H7 (cell line): ENCODE results near the gene TNIP3. TPM values are rescaled to one million over a fixed set of nuclear protein-coding genes. Genes with fewer than 3 reads are reported as not detected.

ENCODE experiments used
- DNase-seq: peaks from one replicate; pipeline ENCODE4 v3.0.0; 2012
- H3K27me3 ChIP-seq: 2 replicates; pipeline ENCODE4 v1.6.0; 2011; ENCODE audit warnings: mild to moderate bottlenecking, low read length; ENCODE audit not compliant: control insufficient read depth, insufficient read depth
- H3K36me3 ChIP-seq: replicated peaks from 2 replicates; pipeline ENCODE4 v1.5.1; 2011; ENCODE audit warnings: low read length; ENCODE audit not compliant: control insufficient read depth, insufficient read depth
- H3K4me3 ChIP-seq: 2 replicates; pipeline ENCODE4 v1.5.1; 2011; ENCODE audit warnings: low read depth, mild to moderate bottlenecking, control low read depth, low read length, moderate library complexity; ENCODE audit not compliant: insufficient read depth
- total RNA-seq: library from RNA; depleted of rRNA; stranded (reverse); fragments of >200 nt; shearing (Covaris generic); gene quantifications from 2 replicates; pipeline ENCODE4 v1.2.3, GENCODE V29; 2014

TNIP3 gene
- total RNA-seq, 1 experiment from 2014 or later, result not detected

DNA sequence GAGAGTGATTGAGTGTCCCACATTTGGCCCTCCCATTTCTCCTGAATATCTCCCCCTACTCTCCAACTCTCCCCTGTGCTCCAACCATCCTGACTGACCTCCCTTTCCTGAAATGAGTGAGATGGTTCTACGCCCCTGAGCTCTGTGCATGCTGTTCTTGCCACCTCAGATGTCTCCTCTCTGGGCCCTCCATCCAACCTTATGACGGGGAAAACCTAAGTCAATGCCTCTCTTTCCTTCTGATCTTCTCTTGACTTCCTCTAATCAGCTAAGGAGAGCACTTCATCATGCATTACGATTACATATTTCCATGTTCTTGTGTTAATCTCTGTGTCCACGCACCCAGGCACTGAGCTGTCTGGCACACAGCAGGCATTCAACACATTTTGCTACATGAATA lies 1.1 kb upstream of the TNIP3 start:
- H3K4me3 ChIP-seq, result no peak overlapping the region
- no peak for DNase-seq
- no peaks in the 10 kb centered on the region for H3K27me3 ChIP-seq
- H3K36me3 ChIP-seq, result no peaks in the 10 kb centered on the region

DNA sequence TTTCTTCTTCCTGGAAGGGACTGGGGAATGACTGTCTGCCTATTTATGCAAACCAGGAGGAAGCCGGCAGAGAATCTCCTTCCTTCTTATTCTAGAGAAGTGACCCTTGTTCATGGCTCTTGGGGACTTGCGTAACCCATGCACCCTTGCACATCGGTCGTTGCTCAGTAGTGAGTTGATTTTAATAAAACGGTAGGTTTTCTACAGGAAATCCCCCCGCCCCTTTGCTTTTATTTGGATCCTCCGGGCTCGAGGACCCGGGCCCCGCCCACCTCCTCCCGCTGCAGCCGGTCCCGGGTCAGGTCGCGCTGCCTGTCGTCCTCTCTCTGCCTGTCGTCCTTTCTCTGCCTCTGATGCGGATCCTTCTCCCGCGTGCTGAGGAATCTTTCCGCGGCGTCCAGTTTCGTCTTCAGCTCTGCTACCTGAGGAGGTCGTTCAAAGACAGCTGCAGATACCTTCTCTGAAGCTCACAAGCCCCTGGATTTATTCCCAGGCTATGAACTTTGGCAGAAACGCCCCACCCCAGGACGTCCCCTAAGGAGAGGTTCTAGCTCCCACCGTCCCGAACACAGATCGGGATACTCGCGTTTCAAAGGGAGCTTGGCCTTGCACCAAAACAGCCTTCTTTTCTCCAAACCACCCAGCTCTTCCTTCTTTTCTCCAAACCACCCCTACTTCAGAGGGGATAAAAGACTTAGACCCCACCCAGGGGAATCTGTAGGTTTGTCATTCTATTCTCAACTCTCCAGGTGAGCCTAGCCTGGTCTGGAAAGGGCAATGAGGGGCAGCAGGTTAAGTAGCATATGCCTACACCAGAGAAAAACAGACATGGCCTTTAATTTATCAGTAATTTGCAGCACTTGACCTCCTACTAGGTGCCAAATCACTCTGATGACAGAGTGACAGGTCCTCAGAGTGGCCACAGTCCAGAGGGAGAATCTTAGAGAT lies 7.0 kb downstream of the TNIP3 start:
- peak; percentile 61 for DNase-seq
- Histone ChIP-seq H3K27me3 (peaks cover 3% of the 10 kb centered on the region), H3K4me3 (peak overlapping the region; percentile 43), H3K36me3 (no peaks in the 10 kb centered on the region)

DNA sequence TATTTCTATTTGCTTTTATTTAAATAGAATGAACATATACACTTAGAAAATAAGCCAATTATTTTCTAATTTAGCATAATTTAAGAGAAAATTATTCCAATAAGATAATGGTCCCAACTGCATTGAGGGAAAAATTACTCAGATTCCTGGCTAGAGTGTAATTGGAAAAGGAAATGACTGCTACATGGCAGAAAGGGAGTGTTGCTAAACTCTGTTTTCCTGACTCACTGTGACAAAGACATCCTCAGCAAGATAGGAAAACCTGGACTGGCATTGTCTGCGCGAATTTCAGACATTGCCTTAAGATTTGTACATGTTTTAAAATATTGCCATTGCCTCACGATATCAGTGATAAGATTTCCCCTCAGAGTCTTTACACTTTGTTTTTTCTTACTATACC lies 8.2 kb downstream of the TNIP3 start:
- DNase-seq, result no peak
- Histone ChIP-seq H3K27me3 (peaks cover 3% of the 10 kb centered on the region), H3K36me3 (no peaks in the 10 kb centered on the region), H3K4me3 (no peak overlapping the region)

DNA sequence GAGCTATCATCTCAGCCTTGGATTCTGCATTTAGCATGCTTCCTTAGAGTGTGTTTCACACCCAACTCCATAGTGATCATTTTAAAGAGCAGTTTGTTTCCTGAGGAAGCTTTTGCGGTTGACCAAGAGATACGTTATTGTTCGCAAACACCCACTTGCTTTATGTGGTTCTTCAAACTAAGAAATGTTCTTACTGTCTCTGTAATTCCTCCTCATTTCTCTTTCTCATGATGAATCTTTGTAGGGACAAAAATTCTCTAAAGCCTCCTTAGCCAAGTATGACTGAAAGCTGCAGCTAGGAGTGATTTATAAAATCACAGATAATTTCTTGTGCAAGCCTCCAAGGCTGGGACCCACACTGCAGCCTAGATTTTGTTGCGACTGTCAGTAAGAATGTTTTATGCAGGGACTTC lies 10.0 kb downstream of the TNIP3 start:
- peaks cover 3% of the 10 kb centered on the region for H3K27me3 ChIP-seq
- H3K4me3 ChIP-seq, result no peak overlapping the region
- no peak for DNase-seq
- no peaks in the 10 kb centered on the region for H3K36me3 ChIP-seq

DNA sequence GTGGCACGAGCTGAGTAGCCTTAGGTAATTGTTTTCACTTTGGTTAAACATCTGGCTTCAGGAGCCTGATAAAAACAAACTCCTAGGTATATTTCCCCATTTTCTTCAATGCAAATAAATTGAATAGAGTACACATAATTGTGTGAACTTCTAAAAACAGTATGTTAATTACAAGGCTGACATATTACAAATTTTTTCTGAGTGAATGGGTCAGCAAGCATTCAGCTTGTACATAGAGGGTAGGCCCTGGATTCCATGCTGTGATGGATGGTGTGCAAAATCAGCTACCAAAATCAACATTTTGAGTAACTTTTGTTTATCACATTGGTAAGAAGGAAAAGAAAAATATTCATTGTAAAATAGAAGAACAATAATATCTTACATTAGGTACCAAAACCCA lies 12.2 kb downstream of the TNIP3 start:
- no peak for DNase-seq
- Histone ChIP-seq H3K36me3 (no peaks in the 10 kb centered on the region), H3K4me3 (no peak overlapping the region), H3K27me3 (no peaks in the 10 kb centered on the region)

DNA sequence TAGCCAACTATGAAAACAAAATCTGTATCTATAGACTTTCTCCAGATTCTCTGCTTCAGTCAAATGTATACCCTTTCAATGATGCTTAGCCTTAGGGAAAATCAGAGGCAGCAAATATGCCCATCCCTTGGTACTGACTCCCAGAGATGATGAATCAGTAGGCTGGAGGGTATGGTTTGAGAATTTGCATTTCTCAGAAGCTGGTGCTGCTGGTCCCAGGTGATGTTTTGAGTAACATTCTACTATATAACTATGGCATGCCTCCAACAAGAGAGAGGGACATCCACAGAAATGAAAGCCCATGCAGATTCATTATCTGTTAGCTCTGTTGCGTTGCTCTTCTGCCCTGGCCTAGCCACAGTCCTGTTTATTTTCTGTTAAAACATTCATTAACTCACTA lies 13.6 kb downstream of the TNIP3 start:
- H3K27me3 ChIP-seq, result no peaks in the 10 kb centered on the region
- no peak overlapping the region for H3K4me3 ChIP-seq
- no peak for DNase-seq
- no peaks in the 10 kb centered on the region for H3K36me3 ChIP-seq

DNA sequence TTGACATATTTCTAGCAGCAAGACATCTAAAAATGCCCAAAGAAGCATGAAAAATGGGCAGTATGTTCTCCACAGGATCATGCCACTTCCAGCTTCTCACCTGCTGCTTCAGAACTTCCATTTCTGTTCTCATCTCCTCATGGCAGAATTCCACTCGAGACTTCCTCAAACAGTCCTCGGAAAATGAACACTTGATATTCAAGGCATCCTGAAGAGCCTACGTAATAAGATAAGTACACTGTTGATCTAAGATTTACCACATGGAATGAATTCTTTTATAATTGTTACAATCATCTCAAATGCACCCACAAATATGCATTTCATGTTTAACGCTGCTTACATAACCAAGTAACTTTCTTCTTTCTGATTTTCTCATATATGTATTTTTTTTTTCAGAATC lies 14.1 kb downstream of the TNIP3 start:
- Histone ChIP-seq H3K36me3 (no peaks in the 10 kb centered on the region), H3K4me3 (no peak overlapping the region), H3K27me3 (no peaks in the 10 kb centered on the region)
- no peak for DNase-seq

DNA sequence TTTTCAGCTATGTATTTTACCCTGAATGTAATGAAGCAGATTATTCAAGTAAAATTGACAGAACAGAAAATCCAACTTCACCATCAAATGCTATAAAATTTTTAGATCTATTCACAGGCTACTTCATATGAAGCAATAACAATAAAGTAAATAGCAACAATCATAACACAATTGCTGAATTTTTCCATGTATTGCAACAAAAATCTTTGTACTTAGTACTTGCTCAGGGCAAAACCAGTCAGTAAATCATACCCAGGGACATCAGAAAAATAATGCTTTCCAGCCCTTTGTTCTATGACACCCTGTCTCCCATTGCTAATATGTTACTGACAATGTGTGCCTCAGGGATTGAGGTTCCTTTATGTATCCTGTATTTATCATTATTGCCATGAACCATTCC lies 15.5 kb downstream of the TNIP3 start:
- no peak for DNase-seq
- no peaks in the 10 kb centered on the region for H3K27me3 ChIP-seq
- no peak overlapping the region for H3K4me3 ChIP-seq
- no peaks in the 10 kb centered on the region for H3K36me3 ChIP-seq

DNA sequence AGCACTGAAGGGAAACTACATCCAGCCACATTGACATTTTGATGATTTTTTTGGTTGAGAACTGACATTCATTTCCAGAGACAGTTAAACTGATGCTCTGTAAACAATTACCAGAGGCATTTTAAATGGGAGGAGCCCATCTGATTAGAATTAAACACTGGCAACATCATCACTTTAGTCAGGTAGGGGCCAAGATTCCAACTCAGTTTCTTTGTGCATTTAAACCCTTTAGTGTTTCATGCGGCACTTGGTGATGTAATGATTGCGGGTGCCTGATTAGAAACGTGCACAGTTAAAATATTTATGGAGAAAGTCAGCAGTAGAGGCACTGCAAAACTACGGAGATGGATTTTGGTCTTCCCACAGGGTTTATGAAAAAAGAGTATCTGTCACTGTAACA lies 16.1 kb downstream of the TNIP3 start:
- DNase-seq, result no peak
- no peaks in the 10 kb centered on the region for H3K36me3 ChIP-seq
- H3K4me3 ChIP-seq, result no peak overlapping the region
- no peaks in the 10 kb centered on the region for H3K27me3 ChIP-seq

DNA sequence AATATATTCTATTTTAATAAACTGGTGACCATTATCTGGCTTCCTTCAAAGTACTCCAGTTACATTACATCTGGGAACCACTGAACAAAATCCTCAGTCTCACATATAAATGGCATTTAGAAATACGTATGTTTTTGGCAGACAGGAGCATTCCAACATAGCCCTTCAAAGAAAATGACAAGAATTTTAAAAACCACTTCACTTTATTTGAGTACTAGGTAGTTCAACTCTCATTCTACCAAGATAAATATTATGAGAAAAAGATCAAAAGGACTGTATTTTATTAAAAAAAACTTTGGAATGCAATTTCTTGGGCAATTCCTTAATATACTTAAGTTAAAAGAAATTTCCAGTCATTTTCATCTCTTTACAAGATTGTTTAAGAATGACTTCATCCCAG lies 17.6 kb downstream of the TNIP3 start:
- Histone ChIP-seq H3K27me3 (no peaks in the 10 kb centered on the region), H3K4me3 (no peak overlapping the region), H3K36me3 (no peaks in the 10 kb centered on the region)
- no peak for DNase-seq

DNA sequence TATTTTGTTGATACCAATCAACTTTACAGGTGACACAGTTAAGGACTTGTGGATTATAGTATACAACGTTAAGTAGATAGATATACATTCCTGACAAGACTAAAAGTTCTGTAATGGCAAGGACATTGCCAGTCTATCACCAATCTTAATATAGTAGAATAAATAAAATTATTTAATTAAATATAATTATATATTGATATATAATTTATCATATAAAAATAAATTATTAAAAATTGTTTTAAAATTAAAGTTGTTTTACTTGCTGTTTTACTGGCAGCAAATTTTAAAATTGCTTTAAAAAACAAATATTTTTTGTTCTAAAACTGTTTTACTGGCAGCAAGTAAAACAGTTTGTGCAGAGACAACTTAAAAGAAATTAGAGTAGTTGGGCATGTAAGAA lies 18.7 kb downstream of the TNIP3 start:
- H3K36me3 ChIP-seq, result no peaks in the 10 kb centered on the region
- no peak overlapping the region for H3K4me3 ChIP-seq
- no peak for DNase-seq
- H3K27me3 ChIP-seq, result no peaks in the 10 kb centered on the region

DNA sequence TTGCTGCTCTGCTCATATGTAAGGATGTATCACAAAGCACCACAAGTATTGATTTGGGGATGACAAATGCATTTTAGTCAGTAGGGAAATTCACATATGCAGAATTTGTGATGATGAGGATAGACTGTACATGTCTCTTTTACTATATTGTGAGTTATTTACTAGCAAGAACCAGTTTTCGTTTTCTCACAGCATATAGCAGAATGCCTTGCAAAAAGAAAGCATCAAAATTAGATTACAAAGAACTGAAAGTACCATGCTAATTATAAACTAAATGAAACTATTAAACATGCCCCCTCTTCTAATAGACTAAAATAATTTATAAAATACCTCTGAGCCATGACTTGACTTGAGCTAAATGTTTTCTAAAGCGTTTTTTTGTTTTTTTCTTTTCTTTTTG lies 20.1 kb downstream of the TNIP3 start:
- Histone ChIP-seq H3K36me3 (no peaks in the 10 kb centered on the region), H3K27me3 (no peaks in the 10 kb centered on the region), H3K4me3 (no peak overlapping the region)
- no peak for DNase-seq

DNA sequence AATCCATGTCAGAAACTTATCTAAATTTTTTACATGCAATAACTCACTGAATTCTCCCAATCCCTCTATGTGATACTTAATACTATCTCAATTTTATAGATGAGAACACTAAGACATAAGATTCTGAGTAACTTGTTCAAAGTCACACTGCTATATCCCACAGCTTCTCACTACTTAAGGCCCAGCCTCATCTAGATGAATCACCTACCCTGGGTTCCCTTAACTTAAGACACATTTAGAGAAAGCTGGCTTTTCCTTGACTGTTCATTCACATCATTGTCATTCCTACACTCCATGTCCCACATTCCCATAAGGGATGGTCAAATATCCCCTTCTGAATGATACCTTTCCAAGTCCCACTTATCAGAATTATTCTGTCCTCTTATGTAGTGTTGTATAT lies 21.0 kb downstream of the TNIP3 start:
- H3K27me3 ChIP-seq, result no peaks in the 10 kb centered on the region
- no peak for DNase-seq
- H3K4me3 ChIP-seq, result no peak overlapping the region
- H3K36me3 ChIP-seq, result no peaks in the 10 kb centered on the region

DNA sequence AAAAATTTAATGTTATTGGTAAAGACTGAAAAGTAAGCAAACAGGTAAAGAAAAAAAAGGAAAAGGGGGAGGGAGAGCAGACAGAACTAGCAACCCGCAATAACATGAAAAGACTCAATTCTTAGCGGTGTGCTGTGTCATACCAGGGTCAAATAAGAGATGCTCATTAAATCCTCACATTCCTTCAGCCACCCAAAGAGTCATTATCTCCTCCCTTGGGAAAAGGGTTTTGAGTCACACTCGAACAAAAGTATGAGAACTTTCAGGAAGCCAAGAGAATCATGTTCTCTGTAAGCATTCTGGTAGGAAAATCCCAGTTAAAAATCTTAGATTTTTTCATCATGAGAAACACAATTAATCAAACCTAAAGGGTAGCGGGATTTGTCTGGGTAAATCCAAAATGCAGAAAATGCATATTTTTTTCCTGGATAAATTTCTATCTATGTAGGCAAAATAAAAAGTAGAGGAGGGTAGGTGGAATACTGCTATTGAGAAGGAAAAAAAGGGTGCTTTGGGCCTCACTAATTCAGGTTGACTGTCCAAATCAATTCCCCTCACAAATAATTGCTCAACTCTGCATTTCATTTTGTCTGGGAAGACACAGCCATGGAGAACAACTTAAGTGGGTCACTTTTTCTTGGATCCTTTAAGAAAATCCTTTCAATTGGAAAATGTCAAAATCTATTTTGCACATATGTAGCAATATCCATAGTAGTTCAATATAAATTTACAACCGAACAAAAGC lies 23.2 kb downstream of the TNIP3 start:
- DNase-seq, result no peak
- Histone ChIP-seq H3K4me3 (no peak overlapping the region), H3K36me3 (no peaks in the 10 kb centered on the region), H3K27me3 (no peaks in the 10 kb centered on the region)

DNA sequence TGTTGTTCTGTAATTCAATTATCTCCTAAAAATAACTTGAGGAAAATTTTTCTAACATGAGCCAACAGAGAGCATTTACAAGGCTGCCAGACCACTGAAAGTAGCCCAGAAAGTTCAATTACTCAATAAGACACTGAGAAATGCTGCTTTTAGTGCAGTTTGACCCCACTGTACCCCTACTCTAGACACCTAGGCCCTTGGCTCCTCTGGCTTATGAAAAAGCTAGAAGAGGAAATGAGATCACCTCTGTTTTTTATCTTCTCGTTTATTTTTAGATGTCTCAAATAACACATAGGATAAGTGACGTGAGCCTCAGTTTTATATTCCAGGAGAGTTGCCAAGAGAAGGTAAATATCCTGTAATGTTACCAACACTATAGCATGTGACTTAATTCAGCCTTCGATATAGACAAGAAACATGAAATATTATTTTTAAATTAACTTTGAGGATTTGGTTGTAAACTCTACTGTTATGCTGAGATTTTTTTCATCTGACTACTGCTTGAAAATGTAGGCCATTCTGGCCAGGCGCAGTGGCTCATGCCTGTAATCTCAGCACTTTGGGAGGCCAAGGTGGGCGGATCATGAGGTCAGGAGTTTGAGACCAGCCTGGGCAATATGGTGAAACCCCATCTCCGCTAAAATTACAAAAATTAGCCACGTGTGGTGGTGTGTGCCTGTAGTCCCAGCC lies 24.4 kb downstream of the TNIP3 start:
- Histone ChIP-seq H3K4me3 (no peak overlapping the region), H3K36me3 (no peaks in the 10 kb centered on the region), H3K27me3 (no peaks in the 10 kb centered on the region)
- DNase-seq, result no peak
